NCI-H128 (cell line): ENCODE measurements around the gene SFI1.
"Not testable (repeated sequence)": the region's sequence is repeated elsewhere in the genome, so short reads cannot be mapped to it uniquely, and the experiment has no call there.

Source experiments
- DNase-seq: peaks from one replicate; lab custom pipeline; 2025; ENCODE audit not compliant: unreplicated experiment; lab: John Stamatoyannopoulos, UW

SFI1 gene

GRCh38 chr22:31585161-31585859 is 89.0 kb downstream of the SFI1 start:
- no peak for DNase-seq

- DNase-seq: no peak
Measured at GRCh38 chr22:31586137-31586920, 90.0 kb downstream of the SFI1 start.

- DNase-seq: no peak
Measured at GRCh38 chr22:31588970-31589675, 92.8 kb downstream of the SFI1 start.

GRCh38 chr22:31590161-31590560 is 93.8 kb downstream of the SFI1 start:
- DNase-seq: not testable (repeated sequence)

GRCh38 chr22:31595271-31595670 is 98.9 kb downstream of the SFI1 start:
- no peak for DNase-seq

GRCh38 chr22:31602259-31602952 is 106.1 kb downstream of the SFI1 start:
- no peak for DNase-seq

- no peak for DNase-seq
Measured at GRCh38 chr22:31603081-31603525, 106.8 kb downstream of the SFI1 start.

- DNase-seq: no peak
Measured at GRCh38 chr22:31603574-31603973, 107.2 kb downstream of the SFI1 start.

- no peak for DNase-seq
Measured at GRCh38 chr22:31604137-31604705, 107.9 kb downstream of the SFI1 start.

- no peak for DNase-seq
Measured at GRCh38 chr22:31604746-31605705, 108.7 kb downstream of the SFI1 start.

- DNase-seq: no peak
Measured at GRCh38 chr22:31605851-31606585, 109.7 kb downstream of the SFI1 start.

- no peak for DNase-seq
Measured at GRCh38 chr22:31607696-31608095, 111.4 kb downstream of the SFI1 start.

GRCh38 chr22:31609716-31610115 is 113.4 kb downstream of the SFI1 start:
- DNase-seq: no peak

GRCh38 chr22:31610611-31611010 is 114.3 kb downstream of the SFI1 start:
- no peak for DNase-seq

GRCh38 chr22:31611061-31611760 is 114.9 kb downstream of the SFI1 start:
- DNase-seq: no peak

GRCh38 chr22:31612891-31613285 is 116.6 kb downstream of the SFI1 start:
- DNase-seq: no peak

GRCh38 chr22:31613286-31613903 is 117.1 kb downstream of the SFI1 start:
- DNase-seq: no peak

- no peak for DNase-seq
Measured at GRCh38 chr22:31613904-31614296, 117.6 kb downstream of the SFI1 start.
